Measurements from ENCODE around the gene ARL6IP6.
A peak's percentile ranks its signal among the peaks of the same experiment; 100 is the strongest.

Gene ARL6IP6

DNA sequence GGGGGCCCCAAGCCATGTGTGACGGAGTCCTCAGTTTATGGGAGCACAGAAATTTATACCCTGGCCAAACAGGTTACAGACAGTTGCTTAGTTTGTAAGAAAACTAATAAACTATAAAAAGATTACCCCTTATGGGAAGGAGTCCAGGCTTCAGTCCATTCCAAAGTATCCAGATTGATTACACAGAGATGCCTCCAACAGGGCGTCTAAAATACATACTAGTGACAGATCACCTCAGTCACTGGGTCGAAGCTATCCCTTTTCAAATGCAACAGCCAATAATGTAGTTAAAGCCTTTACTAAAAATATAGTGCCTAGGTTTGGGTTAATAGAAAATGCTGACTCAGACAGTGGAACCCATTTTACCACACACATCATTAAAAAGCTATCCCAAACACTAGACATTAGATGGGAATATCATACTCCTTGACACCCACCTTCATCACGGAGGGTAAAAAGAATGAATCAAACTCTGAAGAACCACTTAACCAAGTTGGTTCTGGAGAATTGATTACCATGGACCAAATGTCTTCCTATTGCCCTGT, 11.9 kb upstream of the ARL6IP6 start:
- H3K4me3 ChIP-seq (ENCODE audit: low read depth, low read length), result no peak overlapping the region
- no peaks in the 10 kb centered on the region for H3K9me3 ChIP-seq
- TF ChIP-seq, protein P1, sequence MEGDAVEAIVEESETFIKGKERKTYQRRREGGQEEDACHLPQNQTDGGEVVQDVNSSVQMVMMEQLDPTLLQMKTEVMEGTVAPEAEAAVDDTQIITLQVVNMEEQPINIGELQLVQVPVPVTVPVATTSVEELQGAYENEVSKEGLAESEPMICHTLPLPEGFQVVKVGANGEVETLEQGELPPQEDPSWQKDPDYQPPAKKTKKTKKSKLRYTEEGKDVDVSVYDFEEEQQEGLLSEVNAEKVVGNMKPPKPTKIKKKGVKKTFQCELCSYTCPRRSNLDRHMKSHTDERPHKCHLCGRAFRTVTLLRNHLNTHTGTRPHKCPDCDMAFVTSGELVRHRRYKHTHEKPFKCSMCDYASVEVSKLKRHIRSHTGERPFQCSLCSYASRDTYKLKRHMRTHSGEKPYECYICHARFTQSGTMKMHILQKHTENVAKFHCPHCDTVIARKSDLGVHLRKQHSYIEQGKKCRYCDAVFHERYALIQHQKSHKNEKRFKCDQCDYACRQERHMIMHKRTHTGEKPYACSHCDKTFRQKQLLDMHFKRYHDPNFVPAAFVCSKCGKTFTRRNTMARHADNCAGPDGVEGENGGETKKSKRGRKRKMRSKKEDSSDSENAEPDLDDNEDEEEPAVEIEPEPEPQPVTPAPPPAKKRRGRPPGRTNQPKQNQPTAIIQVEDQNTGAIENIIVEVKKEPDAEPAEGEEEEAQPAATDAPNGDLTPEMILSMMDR (IDR thresholded peaks at IDR 0.05; ENCODE audit: low read depth, low read length), result no peak
- H3K4me1 ChIP-seq, result no peaks in the 10 kb centered on the region
- DNase-seq, result no peak
- no peaks in the 10 kb centered on the region; the same call in none of the 2 replicates for H3K36me3 ChIP-seq
- H3K27me3 ChIP-seq, result no peaks in the 10 kb centered on the region

GRCh38 chr2:152708742-152709141, 9.7 kb upstream of the ARL6IP6 start:
- no peak overlapping the region for H3K4me3 ChIP-seq (ENCODE audit: low read depth, low read length)
- TF ChIP-seq, protein P1 (IDR thresholded peaks at IDR 0.05; ENCODE audit: low read depth, low read length), result no peak
- H3K36me3 ChIP-seq, result peaks cover 6% of the 10 kb centered on the region
- no peaks in the 10 kb centered on the region for H3K9me3 ChIP-seq
- no peaks in the 10 kb centered on the region for H3K27me3 ChIP-seq
- H3K4me1 ChIP-seq, result no peaks in the 10 kb centered on the region
- no peak for DNase-seq

GRCh38 chr2:152710713-152711112, 7.7 kb upstream of the ARL6IP6 start:
- H3K36me3 ChIP-seq, result peaks cover 14% of the 10 kb centered on the region
- H3K4me3 ChIP-seq (ENCODE audit: low read depth, low read length), result no peak overlapping the region
- no peaks in the 10 kb centered on the region for H3K4me1 ChIP-seq
- TF ChIP-seq, protein P1 (IDR thresholded peaks at IDR 0.05; ENCODE audit: low read depth, low read length), result no peak
- DNase-seq, result no peak
- H3K9me3 ChIP-seq, result no peaks in the 10 kb centered on the region
- H3K27me3 ChIP-seq, result no peaks in the 10 kb centered on the region

DNA sequence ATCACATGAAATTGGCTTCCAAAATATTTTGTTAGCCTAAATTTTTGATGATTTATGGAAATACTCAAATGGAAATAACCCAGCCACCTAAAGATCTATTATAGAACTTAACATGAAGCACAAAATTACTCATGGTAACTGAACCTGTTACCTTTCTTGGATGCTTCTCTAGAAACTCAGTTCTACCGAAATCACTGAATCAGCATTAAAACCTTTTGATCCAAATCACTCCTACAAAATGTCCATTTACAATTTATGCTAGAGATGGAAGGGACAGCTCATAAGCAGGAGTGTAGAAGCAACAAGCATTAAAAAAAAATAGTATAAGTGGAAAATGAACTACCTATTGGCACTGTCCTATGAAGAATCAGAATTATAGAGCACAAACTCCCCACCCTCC, 3.3 kb upstream of the ARL6IP6 start:
- H3K9me3 ChIP-seq, result no peaks in the 10 kb centered on the region
- H3K4me3 ChIP-seq (ENCODE audit: low read depth, low read length), result no peak overlapping the region
- H3K36me3 ChIP-seq, result peaks cover 14% of the 10 kb centered on the region
- no peak for DNase-seq
- TF ChIP-seq, protein P1 (IDR thresholded peaks at IDR 0.05; ENCODE audit: low read depth, low read length), result no peak
- H3K4me1 ChIP-seq, result no peaks in the 10 kb centered on the region
- H3K27me3 ChIP-seq, result no peaks in the 10 kb centered on the region

GRCh38 chr2:152715854-152716428, 2.5 kb upstream of the ARL6IP6 start:
- Histone ChIP-seq H3K27me3 (no peaks in the 10 kb centered on the region), H3K9me3 (no peaks in the 10 kb centered on the region), H3K4me1 (no peaks in the 10 kb centered on the region), H3K36me3 (peaks cover 14% of the 10 kb centered on the region; the same call in 1 of the 2 replicates), H3K4me3 (ENCODE audit: low read depth, low read length) (peak overlapping the region; percentile 89)
- TF ChIP-seq, protein P1 (IDR thresholded peaks at IDR 0.05; ENCODE audit: low read depth, low read length), result peak; percentile 68
- DNase-seq, result peak; percentile 56

- TF ChIP-seq, protein P1 (IDR thresholded peaks at IDR 0.05; ENCODE audit: low read depth, low read length), result no peak
- no peaks in the 10 kb centered on the region for H3K4me1 ChIP-seq
- H3K27me3 ChIP-seq, result no peaks in the 10 kb centered on the region
- peaks cover 13% of the 10 kb centered on the region; the same call in 1 of the 2 replicates for H3K36me3 ChIP-seq
- DNase-seq, result peak; percentile 6
- H3K4me3 ChIP-seq (ENCODE audit: low read depth, low read length), result peak overlapping the region; percentile 89
- no peaks in the 10 kb centered on the region for H3K9me3 ChIP-seq
These were observed 1.6 kb upstream of the ARL6IP6 start for GRCh38 chr2:152716805-152717227.
